GM19397 (cell line): Measurements from ENCODE around the gene ATP2B2.

Experiments used
- ATAC-seq: cut with Tn5 transposase; IDR thresholded peaks from one replicate; pipeline ENCODE4 v1.9.1; 2021; ENCODE audit warnings: mild to moderate bottlenecking, moderate library complexity; ENCODE audit not compliant: unreplicated experiment

ATP2B2 gene

GRCh38 chr3:10350324-10350985, 154.9 kb downstream of the ATP2B2 start:
- ATAC-seq, result no peak

GRCh38 chr3:10349801-10350200, 155.6 kb downstream of the ATP2B2 start:
- ATAC-seq, result no peak

- ATAC-seq, result no peak
Observed at GRCh38 chr3:10348404-10348721, 157.0 kb downstream of the ATP2B2 start.

- ATAC-seq, result no peak
Observed at GRCh38 chr3:10347648-10348403, 157.6 kb downstream of the ATP2B2 start.

GRCh38 chr3:10345911-10346310, 159.5 kb downstream of the ATP2B2 start:
- no peak for ATAC-seq

- ATAC-seq, result no peak
Observed at GRCh38 chr3:10344944-10345575, 160.3 kb downstream of the ATP2B2 start.

- ATAC-seq, result no peak
Observed at GRCh38 chr3:10344147-10344943, 161.0 kb downstream of the ATP2B2 start.

GRCh38 chr3:10343526-10343925, 161.9 kb downstream of the ATP2B2 start:
- no peak for ATAC-seq

GRCh38 chr3:10342781-10343180, 162.6 kb downstream of the ATP2B2 start:
- ATAC-seq, result no peak

GRCh38 chr3:10341901-10342398, 163.4 kb downstream of the ATP2B2 start:
- no peak for ATAC-seq

GRCh38 chr3:10340476-10340875, 164.9 kb downstream of the ATP2B2 start:
- no peak for ATAC-seq

- no peak for ATAC-seq
Observed at GRCh38 chr3:10340046-10340445, 165.3 kb downstream of the ATP2B2 start.

GRCh38 chr3:10339376-10339955, 165.9 kb downstream of the ATP2B2 start:
- ATAC-seq, result no peak

- no peak for ATAC-seq
Observed at GRCh38 chr3:10338591-10339353, 166.6 kb downstream of the ATP2B2 start.

GRCh38 chr3:10338164-10338470, 167.3 kb downstream of the ATP2B2 start:
- no peak for ATAC-seq

- no peak for ATAC-seq
Observed at GRCh38 chr3:10337323-10338163, 167.8 kb downstream of the ATP2B2 start.

GRCh38 chr3:10336761-10337160, 168.6 kb downstream of the ATP2B2 start:
- ATAC-seq, result no peak

- no peak for ATAC-seq
Observed at GRCh38 chr3:10335871-10336622, 169.3 kb downstream of the ATP2B2 start.
